GM19463 (cell line): ENCODE results near the gene VIPR2.
"Not testable (repeated sequence)": the region's sequence is repeated elsewhere in the genome, so short reads cannot be mapped to it uniquely, and the experiment has no call there.

Experiments used
- ATAC-seq: cut with Tn5 transposase; IDR thresholded peaks from one replicate; pipeline ENCODE4 v1.9.1; 2021; ENCODE audit warnings: mild to moderate bottlenecking, moderate library complexity; ENCODE audit not compliant: unreplicated experiment

VIPR2 gene

DNA sequence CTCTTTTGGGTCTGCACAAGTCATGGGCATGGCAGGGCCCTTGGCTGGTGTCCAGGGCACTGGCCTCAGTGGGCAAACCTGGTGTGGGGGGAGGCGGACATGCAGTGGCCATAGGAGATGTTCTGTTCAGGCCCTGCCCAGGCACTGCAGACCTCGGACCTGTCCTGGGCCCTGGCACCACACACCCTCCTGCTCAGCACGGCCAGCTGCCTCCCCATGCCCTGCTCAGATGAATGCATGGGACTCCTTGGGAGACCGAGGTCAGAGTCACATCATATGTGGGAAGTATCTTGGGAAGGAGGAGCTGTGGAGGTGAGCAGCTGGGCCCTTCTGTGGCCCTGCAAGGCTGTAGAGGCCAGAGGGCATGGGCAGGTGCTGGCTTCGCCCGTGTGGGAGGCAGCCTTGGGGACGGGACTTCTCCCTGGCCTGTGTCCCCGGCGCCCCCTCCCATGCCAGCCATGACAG lies 130.8 kb downstream of the VIPR2 start:
- ATAC-seq: no peak

DNA sequence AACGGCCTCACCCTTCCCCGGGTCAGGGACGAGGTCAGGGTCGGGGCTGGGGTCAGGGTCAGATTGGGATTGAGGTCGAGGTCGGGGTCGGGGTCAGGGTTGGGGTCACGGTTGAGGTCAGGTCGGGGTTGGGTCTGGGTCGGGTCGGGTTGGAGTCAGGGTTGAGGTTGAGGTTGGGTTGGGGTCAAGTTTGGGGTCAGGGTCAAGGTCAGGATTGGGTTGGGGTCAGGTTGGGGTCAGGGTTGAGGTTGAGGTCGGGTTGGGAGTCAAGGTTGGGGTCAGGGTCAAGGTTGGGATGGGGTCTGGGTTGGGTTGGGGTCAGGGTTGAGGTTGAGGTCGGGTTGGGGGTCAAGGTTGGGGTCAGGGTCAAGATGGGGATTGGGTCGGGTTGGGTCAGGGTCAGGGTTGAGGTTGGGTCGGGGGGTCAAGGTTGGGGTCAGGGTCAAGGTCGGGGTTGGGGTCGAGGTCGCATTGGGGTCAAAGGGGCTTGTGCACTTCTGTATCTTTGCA lies 131.4 kb downstream of the VIPR2 start:
- no peak for ATAC-seq

GRCh38 chr7:159012353-159013069 lies 132.2 kb downstream of the VIPR2 start:
- ATAC-seq: no peak

DNA sequence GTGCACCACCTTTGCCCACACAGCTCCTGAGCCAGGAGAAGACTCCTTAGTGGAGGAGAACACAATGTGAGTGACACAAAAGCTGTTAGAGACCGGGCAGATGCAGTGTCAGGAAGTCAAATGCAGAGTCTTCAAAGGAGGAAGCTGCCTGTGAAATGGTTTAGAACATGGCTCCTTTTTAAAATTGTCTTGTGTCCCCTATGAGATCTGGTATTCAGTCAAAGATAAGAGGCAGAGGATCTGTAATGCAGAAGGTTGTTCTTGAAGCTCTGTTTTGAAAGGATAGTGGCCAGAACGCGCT lies 133.0 kb downstream of the VIPR2 start:
- no peak for ATAC-seq

DNA sequence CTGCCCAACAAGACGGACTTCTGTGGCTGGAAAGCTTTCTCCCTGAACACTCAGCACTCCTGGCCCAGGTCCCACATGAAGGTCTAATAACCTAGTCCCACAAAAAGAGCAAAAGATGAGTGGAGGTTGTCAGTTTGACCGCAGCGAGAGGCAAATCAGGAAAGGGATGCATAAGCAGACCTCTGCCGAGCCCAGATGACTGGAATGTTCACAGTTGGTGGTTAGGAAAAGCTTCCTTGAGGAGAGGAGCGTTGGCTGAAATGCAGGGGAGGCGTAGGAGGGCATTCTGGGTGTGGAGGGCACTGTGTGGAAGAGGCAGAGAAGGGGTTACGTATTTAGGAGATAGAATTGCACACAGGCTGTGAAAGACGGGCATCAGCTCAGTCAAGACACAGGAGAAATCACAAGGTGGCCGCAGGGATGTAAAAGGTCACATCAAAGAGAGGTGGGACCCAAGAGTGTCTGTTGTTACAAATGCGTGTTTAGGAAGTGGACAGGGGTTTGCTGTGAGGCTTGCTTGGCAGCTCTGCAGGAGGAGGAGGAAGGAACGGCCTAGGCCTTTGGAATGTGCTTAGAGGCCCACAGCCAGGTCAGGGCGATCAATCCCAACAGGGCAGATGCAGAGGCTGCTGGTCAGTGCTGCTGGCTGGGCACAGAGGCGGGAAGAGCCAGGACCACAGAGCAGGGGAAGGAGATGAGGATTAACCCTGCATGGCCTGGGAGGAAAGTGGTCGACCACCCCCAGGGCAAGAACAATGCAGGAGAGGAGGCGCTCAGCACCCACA lies 133.5 kb downstream of the VIPR2 start:
- ATAC-seq: no peak

- no peak for ATAC-seq
These were observed 134.3 kb downstream of the VIPR2 start for GRCh38 chr7:159010411-159010810.

DNA sequence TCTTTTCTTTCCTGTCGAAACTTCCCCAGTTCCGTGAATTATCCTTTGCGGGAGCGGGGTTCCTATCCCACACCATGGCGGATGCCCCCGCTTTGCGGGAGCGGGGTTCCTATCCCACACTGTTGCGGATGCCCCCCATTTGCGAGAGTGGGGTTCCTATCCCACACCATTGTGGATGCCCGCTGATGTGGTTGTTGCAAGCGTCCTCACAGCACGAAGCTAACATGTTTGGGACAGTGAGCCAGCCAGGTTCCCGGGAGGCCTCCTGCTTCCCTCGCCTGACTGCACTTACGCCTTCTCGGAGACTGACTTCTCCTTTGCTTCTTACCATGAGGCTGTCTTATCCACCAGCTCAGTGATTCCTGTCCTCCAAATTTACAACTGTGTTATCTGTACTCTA lies 134.7 kb downstream of the VIPR2 start:
- ATAC-seq: no peak

DNA sequence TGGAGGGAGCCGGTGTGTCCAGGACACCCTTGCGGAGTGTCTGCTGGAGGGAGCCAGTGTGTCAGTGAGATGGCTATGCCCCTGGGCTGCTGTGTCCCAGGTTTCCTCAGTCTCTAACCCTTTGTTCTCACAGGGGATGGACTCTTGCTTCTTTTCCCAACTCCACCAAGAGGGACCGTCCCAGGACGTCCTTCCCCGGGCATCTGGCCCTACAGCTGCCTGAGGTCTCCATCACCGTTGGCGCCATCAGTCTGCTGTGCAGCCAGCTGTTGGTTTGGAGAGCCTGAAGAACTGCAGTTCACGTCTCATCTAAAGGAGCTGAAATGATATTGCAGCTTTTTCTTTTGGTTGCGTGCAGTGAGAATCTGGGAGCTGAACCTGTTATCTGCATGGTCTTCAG lies 136.2 kb downstream of the VIPR2 start:
- ATAC-seq: no peak

GRCh38 chr7:159007996-159008389 lies 136.7 kb downstream of the VIPR2 start:
- ATAC-seq: no peak

GRCh38 chr7:159007364-159007995 lies 137.2 kb downstream of the VIPR2 start:
- ATAC-seq: no peak

GRCh38 chr7:159006610-159007130 lies 138.0 kb downstream of the VIPR2 start:
- no peak for ATAC-seq

- not testable (repeated sequence) for ATAC-seq
These were observed 138.6 kb downstream of the VIPR2 start for GRCh38 chr7:159006022-159006609.

GRCh38 chr7:159005618-159006017 lies 139.0 kb downstream of the VIPR2 start:
- no peak for ATAC-seq

DNA sequence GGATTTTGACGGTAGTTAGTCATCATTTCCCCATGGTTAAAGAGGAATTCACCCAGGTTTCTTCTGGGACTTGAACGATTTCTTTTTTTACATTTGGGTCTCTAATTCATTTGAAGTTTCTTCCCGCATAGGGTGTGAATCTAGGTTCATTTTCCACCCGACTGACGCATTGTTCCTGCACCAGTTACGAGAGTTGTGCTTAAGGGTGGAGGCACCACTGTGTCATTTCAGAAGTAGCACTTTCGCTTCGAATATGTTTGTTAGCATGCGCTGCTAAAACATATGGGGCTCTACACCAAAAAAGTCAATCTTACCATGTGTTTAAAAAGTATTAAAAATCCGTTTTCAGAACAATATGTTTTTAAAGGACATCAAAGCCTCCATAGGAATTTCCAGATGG lies 140.3 kb downstream of the VIPR2 start:
- no peak for ATAC-seq

DNA sequence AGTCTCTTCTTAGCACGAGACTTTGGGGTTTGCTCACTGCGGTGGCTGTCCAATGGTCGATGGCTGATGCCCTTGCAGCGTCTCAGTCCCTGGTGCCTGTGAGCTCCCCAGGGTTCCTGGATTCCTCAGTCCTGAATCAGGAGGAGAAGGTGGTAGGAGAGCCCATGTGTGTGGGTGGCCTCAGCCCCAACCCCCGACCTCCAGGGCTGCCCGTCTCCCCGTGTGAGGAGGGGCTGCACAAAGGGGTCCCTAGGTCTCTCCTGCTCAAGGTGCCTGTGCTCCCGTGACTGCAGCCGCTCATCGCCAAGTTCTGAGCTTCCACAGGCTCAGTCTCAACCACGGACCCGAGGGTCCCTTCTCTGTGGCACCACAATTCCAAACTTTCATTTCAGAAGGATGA lies 142.9 kb downstream of the VIPR2 start:
- no peak for ATAC-seq

- ATAC-seq: no peak
These were observed 143.7 kb downstream of the VIPR2 start for GRCh38 chr7:159000859-159001435.

GRCh38 chr7:159000070-159000469 lies 144.6 kb downstream of the VIPR2 start:
- ATAC-seq: no peak

GRCh38 chr7:158999496-158999895 lies 145.2 kb downstream of the VIPR2 start:
- ATAC-seq: no peak

- ATAC-seq: not testable (repeated sequence)
These were observed 146.4 kb downstream of the VIPR2 start for GRCh38 chr7:158998261-158998660.

- ATAC-seq: no peak
These were observed 147.2 kb downstream of the VIPR2 start for GRCh38 chr7:158997471-158997870.

DNA sequence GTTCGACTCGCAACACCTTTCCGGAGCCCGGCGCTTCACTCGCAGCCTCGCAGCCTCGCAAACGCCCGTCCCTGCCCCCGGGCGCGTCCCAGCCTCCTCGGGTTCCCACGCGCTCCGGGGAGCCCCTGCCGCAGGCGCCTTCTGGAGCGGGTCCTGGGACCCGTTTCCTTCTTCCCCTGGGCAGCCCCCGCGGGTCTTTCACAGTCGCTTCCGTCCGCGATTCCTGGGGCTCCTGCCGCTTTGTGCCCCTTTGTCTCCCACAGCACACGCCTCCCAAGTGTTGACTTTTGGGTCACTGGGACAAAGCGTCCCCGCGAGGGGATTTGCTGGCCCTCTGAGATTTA lies 147.6 kb downstream of the VIPR2 start:
- ATAC-seq: no peak
